Body of pancreas (tissue), 4 donors: ENCODE data around the gene ZC3H7B. TPM values are rescaled to one million over a fixed set of nuclear protein-coding genes. Genes with fewer than 3 reads are reported as not detected.
A peak's percentile ranks its signal among the peaks of the same experiment; 100 is the strongest.
"Not testable (repeated sequence)": the region's sequence is repeated elsewhere in the genome, so short reads cannot be mapped to it uniquely, and the experiment has no call there.

Source experiments
- ATAC-seq: fragments of 150-250 bp; one replicate; pipeline ENCODE4 v1.9.1; 2016
- DNase-seq, 4 donors: peaks; one replicate each; pipeline ENCODE4 v3.0.0-alpha.2; 2019
- H3K27ac ChIP-seq, 4 donors: fragments of 200-600 bp; sonication (generic); 1 replicate in 3 of 4; 2 replicates in 1 of 4; pipeline versions ENCODE4 v1.5.1 to v1.6.1; 2016 to 2019; ENCODE audit warnings: mild to moderate bottlenecking in 1 of 4, mixed read lengths in 1 of 4, moderate library complexity in 1 of 4
- H3K27me3 ChIP-seq, 2 donors: fragments of 200-600 bp; sonication (generic); one replicate each; pipeline ENCODE4 v1.6.0; 2016; ENCODE audit warnings: mild to moderate bottlenecking in 1 of 2
- H3K36me3 ChIP-seq, 2 donors: fragments of 200-600 bp; sonication (generic); replicated peaks in 1 of 2; 2 replicates each; pipeline ENCODE4 v1.5.1; 2016; ENCODE audit warnings: low read depth in 2 of 2; ENCODE audit not compliant: insufficient read depth in 1 of 2
- H3K4me1 ChIP-seq: fragments of 200-600 bp; sonication (generic); one replicate; pipeline ENCODE4 v1.6.0; 2016
- H3K4me3 ChIP-seq, 2 donors: fragments of 200-600 bp; sonication (generic); 1 replicate in 1 of 2; 2 replicates in 1 of 2; pipeline ENCODE4 v1.5.1; 2016 to 2019
- H3K9me3 ChIP-seq, 3 donors: fragments of 200-600 bp; sonication (generic); 1 replicate in 2 of 3; 2 replicates in 1 of 3; pipeline ENCODE4 v1.5.1; 2016
- CTCF ChIP-seq, 7 experiments: fragments of 450-650 bp in 4 of 7; fragments of 200-600 bp in 3 of 7; sonication (generic) in 3 of 7; IDR thresholded peaks; one replicate each; pipeline ENCODE4 v1.5.1; 2016 to 2019; ENCODE audit warnings: antibody characterized with exemption in 7 of 7
- POLR2A ChIP-seq, 3 donors: fragments of 450-650 bp; IDR thresholded peaks; one replicate each; pipeline ENCODE4 v1.6.1; 2016; ENCODE audit warnings: antibody characterized with exemption in 3 of 3, mild to moderate bottlenecking in 2 of 3
- WGBS, 2 donors: methylation state at CpG; one replicate each; pipeline ENCODE4 v1.1.5; 2017; 5-methylcytosine and 5-hydroxymethylcytosine counted together
- intact Hi-C: fragments of 100-400 bp; cut with DNase I; formaldehyde crosslinking; loops from one replicate; pipeline ENCODE4 v1.15.1; 2023
- total RNA-seq, 2 donors: library from RNA; depleted of rRNA; stranded (reverse); fragments of >200 nt; gene quantifications; one replicate each; pipeline ENCODE4 v1.1.0, GENCODE V29; 2016

ZC3H7B gene
- total RNA-seq, 2 donors from 2014 or later: 29.8 to 34.3 TPM

GRCh38 chr22:41289671-41290070, 11.7 kb upstream of the ZC3H7B start:
- no peak for ATAC-seq
- intact Hi-C loops: no loop called here
- Histone ChIP-seq H3K4me1 (peaks cover 44% of the 10 kb centered on the region), H3K27me3 (no peaks in the 10 kb centered on the region), H3K36me3 (no peaks in the 10 kb centered on the region), H3K4me3 (no peak overlapping the region), H3K27ac (peak overlapping the region in 3 of 4 donors; percentile 82 to 91 (median 90)), H3K9me3 (no peaks in the 10 kb centered on the region)
- no peak for DNase-seq
- WGBS, 2 donors: 59 to 100% methylated on average over 1 of the region's 1 CpG
- TF ChIP-seq CTCF (IDR thresholded peaks at IDR 0.05) (no peak), POLR2A (IDR thresholded peaks at IDR 0.05) (no peak)

GRCh38 chr22:41290262-41291221, 10.8 kb upstream of the ZC3H7B start:
- no peak for ATAC-seq
- WGBS, 2 donors: 65% methylated on average over 8 of the region's 8 CpGs

GRCh38 chr22:41294816-41295215, 6.5 kb upstream of the ZC3H7B start:
- no CpG with 5 or more reads among the region's 28 CpGs for WGBS, 2 donors
- H3K9me3 ChIP-seq, DNase-seq, ATAC-seq, H3K27ac ChIP-seq, H3K27me3 ChIP-seq, H3K36me3 ChIP-seq, intact Hi-C loops, H3K4me3 ChIP-seq, H3K4me1 ChIP-seq: not testable (repeated sequence)

More at GRCh38 chr22:41290262-41291221, 10.8 kb upstream of the ZC3H7B start:
- intact Hi-C loops: no loop called here
- H3K27me3 ChIP-seq: no peaks in the 10 kb centered on the region
- no peaks in the 10 kb centered on the region for H3K36me3 ChIP-seq
- peaks cover 37% of the 10 kb centered on the region for H3K4me1 ChIP-seq
- peak in 3 of 4 donors; percentile 24 to 43 (median 29) for DNase-seq
- H3K4me3 ChIP-seq: no peak overlapping the region
- no peaks in the 10 kb centered on the region for H3K9me3 ChIP-seq
- H3K27ac ChIP-seq: peak overlapping the region; percentile 45 to 91 (median 78)
- TF ChIP-seq CTCF (IDR thresholded peaks at IDR 0.05) (no peak), POLR2A (IDR thresholded peaks at IDR 0.05) (no peak)

- no peaks in the 10 kb centered on the region for H3K27me3 ChIP-seq
- no peak overlapping the region for H3K27ac ChIP-seq
- ATAC-seq (no peak), DNase-seq (no peak)
- TF ChIP-seq CTCF (IDR thresholded peaks at IDR 0.05): no peak
- no peak for TF ChIP-seq POLR2A (IDR thresholded peaks at IDR 0.05)
- H3K36me3 ChIP-seq: no peaks in the 10 kb centered on the region
- no peak overlapping the region for H3K4me3 ChIP-seq
- H3K9me3 ChIP-seq: no peaks in the 10 kb centered on the region
- peaks cover 6% of the 10 kb centered on the region for H3K4me1 ChIP-seq
- intact Hi-C loops: no loop called here
- WGBS, 2 donors: 82 to 90% methylated on average over 9 of the region's 9 CpGs
Measured at GRCh38 chr22:41296826-41297667, 4.3 kb upstream of the ZC3H7B start.

GRCh38 chr22:41300661-41301060, 664 bp upstream of the ZC3H7B start:
- H3K4me3 ChIP-seq: no peak overlapping the region
- intact Hi-C loops: no loop called here
- peak overlapping the region; percentile 56 to 91 (median 86) for H3K27ac ChIP-seq
- ATAC-seq: no peak
- no peak for DNase-seq
- peaks cover 19% of the 10 kb centered on the region for H3K4me1 ChIP-seq
- H3K36me3 ChIP-seq: no peaks in the 10 kb centered on the region
- H3K27me3 ChIP-seq: no peaks in the 10 kb centered on the region
- TF ChIP-seq POLR2A (IDR thresholded peaks at IDR 0.05): no peak
- TF ChIP-seq CTCF (IDR thresholded peaks at IDR 0.05): no peak
- WGBS, 2 donors: 21 to 31% methylated on average over 6 to 7 of the region's 7 CpGs
- no peaks in the 10 kb centered on the region for H3K9me3 ChIP-seq
